ENCODE results near the gene TGFB1.
"Not testable (repeated sequence)": the region's sequence is repeated elsewhere in the genome, so short reads cannot be mapped to it uniquely, and the experiment has no call there.

The TGFB1 gene

GRCh38 chr19:41353466-41354342 is at the start of gene TGFB1:
Gene TGFB1 (minus strand): TSS chr19:41353922. CDS start chr19:41353044, 878 bp downstream.
- DNase-seq, result peak; percentile 93

- no peak for DNase-seq
Observed at GRCh38 chr19:41402010-41402409, 48.3 kb upstream of the TGFB1 start.

- no peak for DNase-seq
Observed at GRCh38 chr19:41401483-41401882, 47.8 kb upstream of the TGFB1 start.

- DNase-seq, result no peak
Observed at GRCh38 chr19:41399525-41399924, 45.8 kb upstream of the TGFB1 start.

GRCh38 chr19:41399091-41399490 is 45.4 kb upstream of the TGFB1 start:
- no peak for DNase-seq

GRCh38 chr19:41398598-41398997 is 44.9 kb upstream of the TGFB1 start:
- no peak for DNase-seq

- no peak for DNase-seq
Observed at GRCh38 chr19:41398050-41398418, 44.3 kb upstream of the TGFB1 start.

- DNase-seq, result peak; percentile 99
Observed at GRCh38 chr19:41397086-41398049, 43.6 kb upstream of the TGFB1 start, which contains the start of the genes BCKDHA and EXOSC5. Gene BCKDHA (plus strand): TSS chr19:41397818. CDS start chr19:41397828, 10 bp downstream. Gene EXOSC5 (minus strand): TSS chr19:41397359. CDS start chr19:41397328, 31 bp downstream.

GRCh38 chr19:41395355-41395754 is 41.6 kb upstream of the TGFB1 start:
- DNase-seq, result no peak

- DNase-seq, result no peak
Observed at GRCh38 chr19:41392775-41393174, 39.1 kb upstream of the TGFB1 start.

- no peak for DNase-seq
Observed at GRCh38 chr19:41391618-41392017, 37.9 kb upstream of the TGFB1 start.

- no peak for DNase-seq
Observed at GRCh38 chr19:41386442-41386841, 32.7 kb upstream of the TGFB1 start.

- no peak for DNase-seq
Observed at GRCh38 chr19:41384351-41384750, 30.6 kb upstream of the TGFB1 start.

- not testable (repeated sequence) for DNase-seq
Observed at GRCh38 chr19:41381536-41381935, 27.8 kb upstream of the TGFB1 start.

- no peak for DNase-seq
Observed at GRCh38 chr19:41377977-41378709, 24.4 kb upstream of the TGFB1 start.

GRCh38 chr19:41376998-41377365 is 23.3 kb upstream of the TGFB1 start:
- DNase-seq, result no peak

- DNase-seq, result no peak
Observed at GRCh38 chr19:41376241-41376997, 22.7 kb upstream of the TGFB1 start, which contains the start of gene TMEM91. Gene TMEM91 (plus strand): TSS chr19:41376533. CDS start chr19:41378310, 1,777 bp downstream.

- no peak for DNase-seq
Observed at GRCh38 chr19:41373993-41374392, 20.3 kb upstream of the TGFB1 start.

- no peak for DNase-seq
Observed at GRCh38 chr19:41372501-41372900, 18.8 kb upstream of the TGFB1 start.

- no peak for DNase-seq
Observed at GRCh38 chr19:41371541-41371940, 17.8 kb upstream of the TGFB1 start.

- DNase-seq, result not testable (repeated sequence)
Observed at GRCh38 chr19:41371119-41371518, 17.4 kb upstream of the TGFB1 start.

GRCh38 chr19:41369769-41370168 is 16.0 kb upstream of the TGFB1 start:
- no peak for DNase-seq
